OCI-LY7 (cell line): ENCODE data around the gene GGTLC2. TPM values are rescaled to one million over a fixed set of nuclear protein-coding genes. Genes with fewer than 3 reads are reported as not detected.

Experiments used
- BruUV-seq: library from RNA; stranded (reverse); fragments of 400-500 nt; replicated peaks from 2 replicates; lab custom pipeline; 2021; lab: Mats Ljungman, UMichigan
- CTCF ChIA-PET: fragments of 300-600 bp; sonication (Branson Sonifier 250); formaldehyde crosslinking; loops from one replicate; lab custom pipeline; 2022; ENCODE audit warnings: antibody characterized with exemption; ENCODE audit not compliant: unreplicated experiment; lab: Charles Lee
- POLR2A ChIA-PET: fragments of 300-600 bp; sonication (Branson Sonifier 250); formaldehyde crosslinking; loops from one replicate; lab custom pipeline; 2022; ENCODE audit warnings: antibody characterized with exemption; lab: Charles Lee
- DNase-seq: peaks from one replicate; pipeline ENCODE4 v3.0.0-alpha.2; 2015; ENCODE audit warnings: low spot score
- H2AFZ ChIP-seq: fragments of 200-600 bp; sonication (generic), shearing (Covaris generic); 2 replicates; pipeline ENCODE4 v1.6.1; 2014; ENCODE audit warnings: mild to moderate bottlenecking, antibody characterized with exemption, low read length, moderate library complexity
- H3K27ac ChIP-seq: fragments of 200-600 bp; sonication (generic); 2 replicates; pipeline ENCODE4 v1.5.1; 2014; ENCODE audit warnings: mixed run types, low read depth, mild to moderate bottlenecking, moderate library complexity, low read length, inconsistent platforms; ENCODE audit not compliant: poor library complexity, severe bottlenecking
- H3K36me3 ChIP-seq: fragments of 200-600 bp; sonication (generic); 2 replicates; pipeline ENCODE4 v1.6.1; 2014; ENCODE audit warnings: mild to moderate bottlenecking, antibody characterized with exemption, low read length, moderate library complexity, mixed read lengths; ENCODE audit not compliant: insufficient read depth
- H3K4me1 ChIP-seq: fragments of 200-600 bp; sonication (generic); 2 replicates; pipeline ENCODE4 v1.5.1; 2014; ENCODE audit warnings: mild to moderate bottlenecking, low read length; ENCODE audit not compliant: insufficient read depth, poor library complexity, severe bottlenecking
- H3K4me2 ChIP-seq: fragments of 200-600 bp; sonication (generic); 2 replicates; pipeline ENCODE4 v1.6.1; 2014; ENCODE audit warnings: mild to moderate bottlenecking, low read length
- H3K4me3 ChIP-seq: fragments of 200-600 bp; sonication (generic); 2 replicates; pipeline ENCODE4 v1.5.1; 2014; ENCODE audit warnings: mild to moderate bottlenecking, low read depth, low read length; ENCODE audit not compliant: poor library complexity, severe bottlenecking
- H3K79me2 ChIP-seq: fragments of 200-600 bp; sonication (generic); 2 replicates; pipeline ENCODE4 v1.6.1; 2016; ENCODE audit warnings: low read depth, mild to moderate bottlenecking, low read length, moderate library complexity, mixed read lengths; ENCODE audit not compliant: insufficient read depth
- H3K9me2 ChIP-seq: fragments of 200-600 bp; sonication (generic); 2 replicates; pipeline ENCODE4 v1.6.1; 2016; ENCODE audit warnings: mild to moderate bottlenecking, low read length, mixed read lengths; ENCODE audit not compliant: insufficient read depth
- H3K9me3 ChIP-seq: fragments of 200-600 bp; sonication (generic); 2 replicates; pipeline ENCODE4 v1.6.1; 2014; ENCODE audit warnings: mild to moderate bottlenecking, mixed run types, low read length, mixed read lengths
- H4K20me1 ChIP-seq: fragments of 200-600 bp; sonication (generic); 2 replicates; pipeline ENCODE4 v1.6.1; 2014; ENCODE audit warnings: mild to moderate bottlenecking, antibody characterized with exemption, low read length, moderate library complexity, mixed read lengths; ENCODE audit not compliant: insufficient read depth
- EZH2phosphoT487 ChIP-seq: fragments of 200-600 bp; sonication (generic); IDR thresholded peaks from 2 replicates; pipeline ENCODE4 v1.6.1; 2018; ENCODE audit warnings: low read depth, borderline replicate concordance, mild to moderate bottlenecking, mixed run types, antibody characterized with exemption, low read length, moderate library complexity, mixed read lengths
- intact Hi-C: fragments of 100-400 bp; cut with micrococcal nuclease; formaldehyde crosslinking; loops from one replicate; pipeline ENCODE4 v1.10.0; 2022; ENCODE audit not compliant: unreplicated experiment
- total RNA-seq, 2 experiments: library from RNA; depleted of rRNA in 1 of 2; stranded (reverse); fragments of >200 nt in 1 of 2; shearing (Covaris generic) in 1 of 2; gene quantifications; 2 replicates each; pipeline ENCODE4 v1.2.3, GENCODE V29; 2014 to 2022
- TF ChIP-seq, protein P1 (sequence below): fragments of 200-600 bp; sonication (generic); conservative IDR thresholded peaks from 2 replicates; pipeline ENCODE4 v1.5.1; 2014; ENCODE audit warnings: mild to moderate bottlenecking, antibody characterized with exemption, low read length, moderate library complexity, mixed read lengths

Gene GGTLC2
- total RNA-seq, 2 experiments from 2014 or later, result not detected

DNA sequence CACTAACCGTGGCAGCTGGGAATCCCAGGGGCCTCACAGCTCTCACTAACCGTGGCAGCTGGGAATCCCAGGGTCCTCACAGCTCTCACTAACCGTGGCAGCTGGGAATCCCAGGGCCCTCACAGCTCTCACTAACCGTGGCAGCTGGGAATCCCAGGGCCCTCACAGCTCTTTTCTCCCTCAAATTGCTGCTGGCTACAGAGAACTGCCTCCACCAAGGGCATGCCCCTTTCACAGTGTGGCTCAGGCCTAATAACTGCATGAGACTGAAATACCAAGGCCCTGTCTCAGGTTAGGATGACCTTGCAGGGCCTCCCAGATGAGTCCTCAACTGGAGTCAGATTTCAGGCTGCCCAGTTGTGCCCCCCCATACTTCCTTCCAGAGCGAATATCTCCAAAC is 35.1 kb upstream of the GGTLC2 start:
- H3K4me1 ChIP-seq, result peaks cover 14% of the 10 kb centered on the region
- no peaks in the 10 kb centered on the region for H3K9me2 ChIP-seq
- ChIA-PET CTCF (no interaction called here), POLR2A (interaction anchor here (0.8 kb wide), 1 partner anchor 10 kb away, joined by 3 read pairs; no protein-coding TSS in a partner anchor)
- H3K27ac ChIP-seq, result no peak overlapping the region
- no peak overlapping the region for H2AFZ ChIP-seq
- H3K9me3 ChIP-seq, result peaks cover 3% of the 10 kb centered on the region; the same call in 1 of the 2 replicates
- H4K20me1 ChIP-seq, result no peaks in the 10 kb centered on the region
- intact Hi-C loops, result no loop called here
- DNase-seq, result no peak
- no peak overlapping the region for H3K4me2 ChIP-seq
- H3K4me3 ChIP-seq, result no peak overlapping the region
- TF ChIP-seq, protein P1, sequence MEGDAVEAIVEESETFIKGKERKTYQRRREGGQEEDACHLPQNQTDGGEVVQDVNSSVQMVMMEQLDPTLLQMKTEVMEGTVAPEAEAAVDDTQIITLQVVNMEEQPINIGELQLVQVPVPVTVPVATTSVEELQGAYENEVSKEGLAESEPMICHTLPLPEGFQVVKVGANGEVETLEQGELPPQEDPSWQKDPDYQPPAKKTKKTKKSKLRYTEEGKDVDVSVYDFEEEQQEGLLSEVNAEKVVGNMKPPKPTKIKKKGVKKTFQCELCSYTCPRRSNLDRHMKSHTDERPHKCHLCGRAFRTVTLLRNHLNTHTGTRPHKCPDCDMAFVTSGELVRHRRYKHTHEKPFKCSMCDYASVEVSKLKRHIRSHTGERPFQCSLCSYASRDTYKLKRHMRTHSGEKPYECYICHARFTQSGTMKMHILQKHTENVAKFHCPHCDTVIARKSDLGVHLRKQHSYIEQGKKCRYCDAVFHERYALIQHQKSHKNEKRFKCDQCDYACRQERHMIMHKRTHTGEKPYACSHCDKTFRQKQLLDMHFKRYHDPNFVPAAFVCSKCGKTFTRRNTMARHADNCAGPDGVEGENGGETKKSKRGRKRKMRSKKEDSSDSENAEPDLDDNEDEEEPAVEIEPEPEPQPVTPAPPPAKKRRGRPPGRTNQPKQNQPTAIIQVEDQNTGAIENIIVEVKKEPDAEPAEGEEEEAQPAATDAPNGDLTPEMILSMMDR, result no peak
- TF ChIP-seq EZH2phosphoT487, result no peak
- no TSS peak for BruUV-seq
- no peaks in the 10 kb centered on the region for H3K36me3 ChIP-seq
- no peaks in the 10 kb centered on the region for H3K79me2 ChIP-seq

DNA sequence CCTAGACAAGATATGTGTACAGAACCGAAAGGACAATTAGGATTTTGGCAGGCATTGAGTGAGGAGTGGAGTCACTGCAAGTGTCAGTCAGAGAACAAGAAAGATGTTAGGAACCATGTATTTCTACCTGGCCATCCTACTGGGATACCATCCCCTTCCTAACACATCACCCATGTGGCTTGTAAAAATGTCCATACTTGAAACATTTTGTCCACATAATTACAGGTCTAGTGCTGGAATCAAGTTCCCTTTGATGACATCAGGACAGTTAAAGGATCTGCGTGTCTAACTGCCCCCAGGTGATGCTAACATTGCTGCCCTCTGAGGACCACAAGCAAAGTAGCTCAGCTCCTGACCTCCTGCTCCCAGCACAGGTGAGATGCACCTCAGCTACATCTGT is 31.9 kb upstream of the GGTLC2 start:
- H3K4me1 ChIP-seq, result peaks cover 10% of the 10 kb centered on the region
- CTCF ChIA-PET, result no interaction called here
- no peak overlapping the region for H3K4me3 ChIP-seq
- H3K4me2 ChIP-seq, result no peak overlapping the region
- H3K9me3 ChIP-seq, result peaks cover 3% of the 10 kb centered on the region; the same call in 1 of the 2 replicates
- no peaks in the 10 kb centered on the region for H4K20me1 ChIP-seq
- no peak for DNase-seq
- H3K79me2 ChIP-seq, result no peaks in the 10 kb centered on the region
- POLR2A ChIA-PET, result no interaction called here
- H3K36me3 ChIP-seq, result no peaks in the 10 kb centered on the region
- intact Hi-C loops, result no loop called here
- TF ChIP-seq EZH2phosphoT487, result no peak
- TF ChIP-seq, protein P1, result no peak
- H3K27ac ChIP-seq, result no peak overlapping the region
- BruUV-seq, result no TSS peak
- H3K9me2 ChIP-seq, result no peaks in the 10 kb centered on the region
- H2AFZ ChIP-seq, result no peak overlapping the region

DNA sequence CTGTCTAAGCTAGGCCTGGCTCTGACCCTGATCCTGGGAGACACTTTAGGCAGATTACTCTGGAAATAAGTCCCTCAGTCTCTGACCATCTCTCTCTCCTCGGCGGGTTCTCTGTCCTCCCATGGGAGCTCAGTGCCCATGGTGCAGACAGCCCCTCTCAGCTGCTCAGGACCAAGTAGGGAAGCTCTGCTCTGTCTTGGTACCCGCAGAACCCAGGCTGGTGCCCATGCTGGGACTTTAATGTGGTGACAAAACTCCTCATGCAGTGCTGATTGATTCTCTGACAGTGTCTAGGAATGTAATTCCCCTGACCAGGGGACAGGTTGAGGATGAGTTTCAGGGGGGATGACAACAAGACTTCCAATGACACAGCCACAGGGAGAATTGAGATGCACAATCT is 30.3 kb upstream of the GGTLC2 start:
- no peak overlapping the region for H3K4me2 ChIP-seq
- no peaks in the 10 kb centered on the region for H3K9me2 ChIP-seq
- H3K79me2 ChIP-seq, result no peaks in the 10 kb centered on the region
- ChIA-PET CTCF (interaction anchor here (0.6 kb wide), 1 partner anchor 565 kb away, joined by 3 read pairs; no protein-coding TSS in a partner anchor), POLR2A (interaction anchor here (1.0 kb wide), 1 partner anchor 11 kb away, joined by 3 read pairs; no protein-coding TSS in a partner anchor)
- no peaks in the 10 kb centered on the region for H3K9me3 ChIP-seq
- H2AFZ ChIP-seq, result no peak overlapping the region
- no peak for DNase-seq
- H3K4me1 ChIP-seq, result peaks cover 10% of the 10 kb centered on the region
- intact Hi-C loops, result no loop called here
- H3K36me3 ChIP-seq, result no peaks in the 10 kb centered on the region
- TF ChIP-seq EZH2phosphoT487, result no peak
- TF ChIP-seq, protein P1, result no peak
- no peaks in the 10 kb centered on the region for H4K20me1 ChIP-seq
- no peak overlapping the region for H3K4me3 ChIP-seq
- H3K27ac ChIP-seq, result no peak overlapping the region
- no TSS peak for BruUV-seq
